ENCODE measurements around the gene TUBA4B. TPM values are rescaled to one million over a fixed set of nuclear protein-coding genes. Genes with fewer than 3 reads are reported as not detected.

Gene TUBA4B
- total RNA-seq, 4 donors from 2014 or later = not detected

DNA sequence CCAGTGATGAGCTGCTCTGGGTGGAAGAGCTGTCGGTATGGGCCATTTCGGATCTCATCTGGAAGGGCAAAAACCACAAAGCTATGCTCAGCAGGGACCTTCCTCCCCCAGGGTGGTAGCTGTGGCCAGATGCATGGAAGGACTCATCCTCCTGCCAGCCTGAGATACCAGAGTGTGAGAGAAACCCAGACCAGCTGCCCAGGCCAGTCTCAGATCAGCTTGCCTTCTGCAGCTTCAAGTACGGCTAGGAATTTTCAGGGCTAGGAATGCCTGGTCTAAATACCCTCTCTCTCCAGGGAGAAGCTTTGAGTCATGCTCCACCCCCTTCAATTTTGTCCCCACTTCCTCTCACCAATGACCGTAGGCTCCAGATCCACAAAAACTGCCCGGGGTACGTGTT lies 1.4 kb upstream of the TUBA4B start:
- Histone ChIP-seq H3K9me3 (no peaks in the 10 kb centered on the region), H3K4me1 (peaks cover 50 to 73% of the 10 kb centered on the region in 2 donors), H3K36me3 (peaks cover 0 to 33% of the 10 kb centered on the region in 2 donors), H3K4me3 (peak overlapping the region; percentile 68 to 88 (median 76)), H3K27ac (peak overlapping the region; percentile 91 to 99 (median 96)), H3K27me3 (no peaks in the 10 kb centered on the region)
- intact Hi-C loops (cut with DNase I; ENCODE audit: low total_unique reads) = loop anchor here (2.0 to 5.0 kb wide), 2 partner anchors 75 to 254 kb away; partner anchors contain the start of gene CNPPD1
- TF ChIP-seq, protein P1, sequence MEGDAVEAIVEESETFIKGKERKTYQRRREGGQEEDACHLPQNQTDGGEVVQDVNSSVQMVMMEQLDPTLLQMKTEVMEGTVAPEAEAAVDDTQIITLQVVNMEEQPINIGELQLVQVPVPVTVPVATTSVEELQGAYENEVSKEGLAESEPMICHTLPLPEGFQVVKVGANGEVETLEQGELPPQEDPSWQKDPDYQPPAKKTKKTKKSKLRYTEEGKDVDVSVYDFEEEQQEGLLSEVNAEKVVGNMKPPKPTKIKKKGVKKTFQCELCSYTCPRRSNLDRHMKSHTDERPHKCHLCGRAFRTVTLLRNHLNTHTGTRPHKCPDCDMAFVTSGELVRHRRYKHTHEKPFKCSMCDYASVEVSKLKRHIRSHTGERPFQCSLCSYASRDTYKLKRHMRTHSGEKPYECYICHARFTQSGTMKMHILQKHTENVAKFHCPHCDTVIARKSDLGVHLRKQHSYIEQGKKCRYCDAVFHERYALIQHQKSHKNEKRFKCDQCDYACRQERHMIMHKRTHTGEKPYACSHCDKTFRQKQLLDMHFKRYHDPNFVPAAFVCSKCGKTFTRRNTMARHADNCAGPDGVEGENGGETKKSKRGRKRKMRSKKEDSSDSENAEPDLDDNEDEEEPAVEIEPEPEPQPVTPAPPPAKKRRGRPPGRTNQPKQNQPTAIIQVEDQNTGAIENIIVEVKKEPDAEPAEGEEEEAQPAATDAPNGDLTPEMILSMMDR (IDR thresholded peaks at IDR 0.05 in 4 of 5, conservative IDR thresholded peaks at IDR 0.05 in 1 of 5) = no peak
- no peak for TF ChIP-seq POLR2A (IDR thresholded peaks at IDR 0.05)
- in situ Hi-C loops (cut with MboI; ENCODE audit: low sequenced_read_pairs in 4 of 4) = no loop called here
- no peak for DNase-seq
- ATAC-seq = no peak

DNA sequence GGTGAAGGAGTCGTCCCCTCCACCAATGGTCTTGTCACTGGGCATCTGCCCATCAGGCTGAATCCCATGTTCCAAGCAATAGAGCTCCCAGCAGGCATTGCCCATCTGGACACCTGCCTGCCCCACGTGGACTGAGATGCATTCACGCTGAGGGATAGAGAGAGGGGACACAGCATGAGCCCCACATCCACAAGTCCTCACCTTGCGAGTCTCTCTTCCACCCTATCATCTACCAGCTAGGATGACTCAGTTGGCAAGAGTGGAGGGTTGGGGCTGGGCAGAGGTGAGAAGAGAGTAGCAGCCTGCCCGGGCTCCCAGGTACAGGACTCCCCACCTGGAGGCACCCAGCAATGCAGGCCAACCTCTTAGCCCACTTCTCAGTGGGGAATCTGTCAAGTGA lies 959 bp upstream of the TUBA4B start:
- Histone ChIP-seq H3K4me3 (peak overlapping the region; percentile 68 to 88 (median 76)), H3K4me1 (peaks cover 46 to 72% of the 10 kb centered on the region in 2 donors), H3K27me3 (no peaks in the 10 kb centered on the region), H3K36me3 (peaks cover 0 to 33% of the 10 kb centered on the region in 2 donors), H3K27ac (peak overlapping the region; percentile 91 to 99 (median 96)), H3K9me3 (no peaks in the 10 kb centered on the region)
- in situ Hi-C loops (cut with MboI; ENCODE audit: low sequenced_read_pairs in 4 of 4) = no loop called here
- intact Hi-C loops (cut with DNase I; ENCODE audit: low total_unique reads) = loop anchor here (2.0 to 5.0 kb wide), 2 partner anchors 75 to 255 kb away; partner anchors contain the start of gene CNPPD1
- peak in 1 of 2 donors; percentile 3 for ATAC-seq
- peak in 1 of 2 donors; percentile 22 for TF ChIP-seq POLR2A (IDR thresholded peaks at IDR 0.05)
- TF ChIP-seq, protein P1 (IDR thresholded peaks at IDR 0.05 in 4 of 5, conservative IDR thresholded peaks at IDR 0.05 in 1 of 5) = no peak
- DNase-seq = peak; percentile 33 to 65

DNA sequence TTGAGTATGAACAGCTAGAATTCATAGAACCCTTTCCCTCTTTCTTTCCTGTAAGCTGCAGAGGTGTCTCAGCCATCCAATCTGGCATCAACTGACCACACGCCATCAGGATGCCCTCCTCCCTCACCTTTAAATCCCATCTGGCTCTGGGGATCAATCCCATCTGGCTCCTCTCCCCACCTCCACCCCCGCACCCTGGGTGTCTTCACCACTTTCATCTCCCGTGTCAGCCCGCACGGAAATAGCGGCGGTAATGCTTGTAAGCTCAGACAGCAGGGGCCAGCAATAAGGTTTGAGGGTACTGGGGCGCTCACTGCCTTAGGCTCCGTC lies 508 bp upstream of the TUBA4B start:
- peak in 1 of 2 donors; percentile 1 for ATAC-seq
- Histone ChIP-seq H3K4me3 (peak overlapping the region; percentile 68 to 88 (median 76)), H3K4me1 (peaks cover 46 to 68% of the 10 kb centered on the region in 2 donors), H3K9me3 (no peaks in the 10 kb centered on the region), H3K27me3 (no peaks in the 10 kb centered on the region), H3K27ac (peak overlapping the region; percentile 91 to 99 (median 96)), H3K36me3 (peaks cover 0 to 33% of the 10 kb centered on the region in 2 donors)
- intact Hi-C loops (cut with DNase I; ENCODE audit: low total_unique reads) = loop anchor here (2.0 to 5.0 kb wide), 2 partner anchors 76 to 255 kb away; partner anchors contain the start of gene CNPPD1
- in situ Hi-C loops (cut with MboI; ENCODE audit: low sequenced_read_pairs in 4 of 4) = no loop called here
- no peak for DNase-seq
- no peak for TF ChIP-seq POLR2A (IDR thresholded peaks at IDR 0.05)
- TF ChIP-seq, protein P1 (IDR thresholded peaks at IDR 0.05 in 4 of 5, conservative IDR thresholded peaks at IDR 0.05 in 1 of 5) = no peak

DNA sequence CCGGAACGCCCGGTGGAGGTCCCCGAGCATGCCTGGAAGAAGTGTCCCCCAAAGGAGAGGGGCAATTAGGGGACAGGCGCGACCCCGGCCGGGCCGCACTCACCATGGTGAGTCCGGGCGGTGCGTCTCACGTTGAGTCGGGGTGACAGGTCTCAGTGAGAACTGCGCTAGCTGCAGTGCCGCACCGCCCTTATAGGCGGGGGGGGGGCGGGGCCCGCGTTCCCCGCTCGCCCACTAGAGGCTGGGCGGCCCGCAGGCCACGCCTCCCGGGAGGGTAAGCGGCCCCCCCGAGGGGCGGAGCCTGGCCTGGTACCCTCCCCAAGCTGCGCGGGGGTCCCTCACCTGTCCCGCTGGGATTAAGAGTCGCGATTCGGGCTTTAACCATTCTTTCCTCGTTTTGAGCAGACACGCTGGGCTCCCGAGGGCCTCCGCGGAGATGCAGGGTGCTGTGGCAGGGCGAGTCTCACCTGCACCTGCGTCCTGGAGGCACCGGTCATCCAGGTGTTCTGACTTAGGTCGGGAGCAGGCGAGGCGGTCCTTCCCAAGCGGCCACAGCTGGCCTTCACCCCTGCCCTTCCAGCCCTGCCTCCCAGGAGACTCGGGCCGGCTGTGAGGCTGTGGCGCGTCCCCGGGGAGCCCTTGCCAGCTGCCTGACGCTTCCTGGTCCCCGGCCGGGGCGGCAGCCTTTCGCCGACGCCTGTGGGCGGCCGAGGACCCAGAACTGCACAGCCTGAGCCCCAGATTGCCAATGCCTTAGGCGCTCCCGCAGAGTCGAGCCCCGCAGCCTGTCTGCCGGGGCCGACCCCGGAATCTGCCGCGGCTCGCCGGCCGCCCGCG lies 928 bp downstream of the TUBA4B start, which contains the start of gene TUBA4A:
TUBA4A (minus strand) TSS at position 166 of the 837 bp plus-strand sequence; CDS start at position 106, 60 bp downstream.
- H3K27me3 ChIP-seq = no peaks in the 10 kb centered on the region
- peak; percentile 76 to 88 for DNase-seq
- H3K4me1 ChIP-seq = peaks cover 36 to 53% of the 10 kb centered on the region in 2 donors
- peak; percentile 69 to 72 for ATAC-seq
- H3K36me3 ChIP-seq = peaks cover 0 to 26% of the 10 kb centered on the region in 2 donors
- H3K9me3 ChIP-seq = no peaks in the 10 kb centered on the region
- in situ Hi-C loops (cut with MboI; ENCODE audit: low sequenced_read_pairs in 4 of 4) = no loop called here
- H3K4me3 ChIP-seq = peak within 1 kb of the TSS; percentile 68 to 88 (median 76)
- TF ChIP-seq, protein P1 (IDR thresholded peaks at IDR 0.05 in 4 of 5, conservative IDR thresholded peaks at IDR 0.05 in 1 of 5) = peak in 3 of 5 experiments; percentile 23 to 34 (median 30)
- peak; percentile 98 for TF ChIP-seq POLR2A (IDR thresholded peaks at IDR 0.05)
- intact Hi-C loops (cut with DNase I; ENCODE audit: low total_unique reads) = loop anchor here (1.0 to 5.0 kb wide), 7 partner anchors 20 to 257 kb away; partner anchors contain the start of genes ANKZF1, ATG9A, CNPPD1 and DNAJB2
- H3K27ac ChIP-seq = peak within 1 kb of the TSS; percentile 91 to 99 (median 96)
